Measurements from ENCODE around the gene B4GALNT1. TPM values are rescaled to one million over a fixed set of nuclear protein-coding genes. Genes with fewer than 3 reads are reported as not detected.
A peak's percentile ranks its signal among the peaks of the same experiment; 100 is the strongest.
"Not testable (repeated sequence)": the region's sequence is repeated elsewhere in the genome, so short reads cannot be mapped to it uniquely, and the experiment has no call there.

Gene B4GALNT1
- polyA plus RNA-seq, 1 donor: 1.9 TPM

- no peak for DNase-seq
Measured at GRCh38 chr12:57620245-57620935, 12.6 kb downstream of the B4GALNT1 start.

- DNase-seq: no peak
Measured at GRCh38 chr12:57619434-57620244, 13.4 kb downstream of the B4GALNT1 start.

GRCh38 chr12:57618966-57619433 lies 14.0 kb downstream of the B4GALNT1 start:
- DNase-seq: no peak

- not testable (repeated sequence) for DNase-seq
Measured at GRCh38 chr12:57618431-57618830, 14.6 kb downstream of the B4GALNT1 start.

GRCh38 chr12:57617942-57618341 lies 15.1 kb downstream of the B4GALNT1 start:
- DNase-seq: no peak

- no peak for DNase-seq
Measured at GRCh38 chr12:57616383-57617101, 16.5 kb downstream of the B4GALNT1 start.

GRCh38 chr12:57615637-57616036 lies 17.4 kb downstream of the B4GALNT1 start:
- DNase-seq: no peak

- DNase-seq: no peak
Measured at GRCh38 chr12:57614948-57615500, 18.0 kb downstream of the B4GALNT1 start.

GRCh38 chr12:57614178-57614947 lies 18.6 kb downstream of the B4GALNT1 start:
- DNase-seq: no peak

- DNase-seq: no peak
Measured at GRCh38 chr12:57613427-57614109, 19.4 kb downstream of the B4GALNT1 start.

GRCh38 chr12:57612711-57613426 lies 20.1 kb downstream of the B4GALNT1 start:
- DNase-seq: no peak

GRCh38 chr12:57611827-57612710 lies 20.9 kb downstream of the B4GALNT1 start:
- no peak for DNase-seq

- DNase-seq: peak; percentile 93
Measured at GRCh38 chr12:57611108-57611826, 21.7 kb downstream of the B4GALNT1 start, which contains the start of gene ARHGEF25. Gene ARHGEF25, plus strand, starts transcription at chr12:57611435. Its CDS starts 460 bp downstream, at chr12:57611895.

- peak; percentile 54 for DNase-seq
Measured at GRCh38 chr12:57610554-57611107, 22.4 kb downstream of the B4GALNT1 start.

GRCh38 chr12:57609781-57610553 lies 23.0 kb downstream of the B4GALNT1 start:
- DNase-seq: peak; percentile 34

- DNase-seq: no peak
Measured at GRCh38 chr12:57609101-57609780, 23.8 kb downstream of the B4GALNT1 start.
